ENCODE measurements around the gene WNT1.

Gene WNT1

GRCh38 chr12:48968467-48968866 is 9.7 kb upstream of the WNT1 start:
- no peak overlapping the region for H3K27ac ChIP-seq
- in situ Hi-C loops (cut with HindIII; ENCODE audit: low pct_ligation_motif_present, low sequenced_read_pairs): no loop called here
- no peak for TF ChIP-seq CTCF (IDR thresholded peaks at IDR 0.05; ENCODE audit: low read depth, low read length, missing control alignments)
- peaks cover 46% of the 10 kb centered on the region for H3K27me3 ChIP-seq (replicated peaks)
- no peaks in the 10 kb centered on the region for H3K36me3 ChIP-seq (replicated peaks)
- H3K4me3 ChIP-seq (ENCODE audit: low read depth, low read length): no peak overlapping the region
- DNase-seq: no peak

GRCh38 chr12:48969160-48969771 is 8.9 kb upstream of the WNT1 start:
- no peaks in the 10 kb centered on the region for H3K36me3 ChIP-seq (replicated peaks)
- in situ Hi-C loops (cut with HindIII; ENCODE audit: low pct_ligation_motif_present, low sequenced_read_pairs): no loop called here
- no peak overlapping the region for H3K27ac ChIP-seq
- H3K27me3 ChIP-seq (replicated peaks): peaks cover 47% of the 10 kb centered on the region
- no peak for TF ChIP-seq CTCF (IDR thresholded peaks at IDR 0.05; ENCODE audit: low read depth, low read length, missing control alignments)
- DNase-seq: no peak
- H3K4me3 ChIP-seq (ENCODE audit: low read depth, low read length): no peak overlapping the region

GRCh38 chr12:48969833-48970701 is 8.1 kb upstream of the WNT1 start:
- Histone ChIP-seq H3K36me3 (replicated peaks) (no peaks in the 10 kb centered on the region), H3K4me3 (ENCODE audit: low read depth, low read length) (no peak overlapping the region), H3K27me3 (replicated peaks) (peaks cover 46% of the 10 kb centered on the region), H3K27ac (no peak overlapping the region)
- TF ChIP-seq CTCF (IDR thresholded peaks at IDR 0.05; ENCODE audit: low read depth, low read length, missing control alignments): no peak
- DNase-seq: no peak
- in situ Hi-C loops (cut with HindIII; ENCODE audit: low pct_ligation_motif_present, low sequenced_read_pairs): no loop called here

- H3K4me3 ChIP-seq (ENCODE audit: low read depth, low read length): no peak overlapping the region
- DNase-seq: no peak
- no peaks in the 10 kb centered on the region for H3K36me3 ChIP-seq (replicated peaks)
- in situ Hi-C loops (cut with HindIII; ENCODE audit: low pct_ligation_motif_present, low sequenced_read_pairs): no loop called here
- peaks cover 46% of the 10 kb centered on the region for H3K27me3 ChIP-seq (replicated peaks)
- no peak for TF ChIP-seq CTCF (IDR thresholded peaks at IDR 0.05; ENCODE audit: low read depth, low read length, missing control alignments)
- H3K27ac ChIP-seq: no peak overlapping the region
Measured at GRCh38 chr12:48970702-48971334, 7.3 kb upstream of the WNT1 start.

- Histone ChIP-seq H3K4me3 (ENCODE audit: low read depth, low read length) (no peak overlapping the region), H3K27me3 (replicated peaks) (peaks cover 40% of the 10 kb centered on the region), H3K36me3 (replicated peaks) (no peaks in the 10 kb centered on the region), H3K27ac (no peak overlapping the region)
- in situ Hi-C loops (cut with HindIII; ENCODE audit: low pct_ligation_motif_present, low sequenced_read_pairs): no loop called here
- TF ChIP-seq CTCF (IDR thresholded peaks at IDR 0.05; ENCODE audit: low read depth, low read length, missing control alignments): peak; percentile 39
- DNase-seq: no peak
Measured at GRCh38 chr12:48972213-48972951, 5.7 kb upstream of the WNT1 start.
